ENCODE measurements around the gene MAPKBP1. TPM values are rescaled to one million over a fixed set of nuclear protein-coding genes. Genes with fewer than 3 reads are reported as not detected.

The MAPKBP1 gene
- total RNA-seq, 1 donor from 2014 or later, result 27.2 TPM

GRCh38 chr15:41870689-41871081, 96.4 kb downstream of the MAPKBP1 start:
- H3K9me3 Mint-ChIP-seq (ENCODE audit: low read depth), result no peaks in the 10 kb centered on the region
- no peaks in the 10 kb centered on the region for H3K27me3 Mint-ChIP-seq (ENCODE audit: low read depth)
- DNase-seq (ENCODE audit: low spot score), result no peak
- H3K36me3 Mint-ChIP-seq (ENCODE audit: low read depth), result peaks cover 8% of the 10 kb centered on the region
- H3K27ac Mint-ChIP-seq (ENCODE audit: unreplicated experiment), result no peak overlapping the region
- H3K4me1 Mint-ChIP-seq (ENCODE audit: low read depth), result no peaks in the 10 kb centered on the region
- no peak overlapping the region for H3K4me3 Mint-ChIP-seq (ENCODE audit: unreplicated experiment)
- TF ChIP-seq CTCF (IDR thresholded peaks at IDR 0.05), result no peak

GRCh38 chr15:41871175-41871905, 97.1 kb downstream of the MAPKBP1 start:
- peaks cover 8% of the 10 kb centered on the region for H3K36me3 Mint-ChIP-seq (ENCODE audit: low read depth)
- TF ChIP-seq CTCF (IDR thresholded peaks at IDR 0.05), result no peak
- no peaks in the 10 kb centered on the region for H3K4me1 Mint-ChIP-seq (ENCODE audit: low read depth)
- H3K27ac Mint-ChIP-seq (ENCODE audit: unreplicated experiment), result no peak overlapping the region
- DNase-seq (ENCODE audit: low spot score), result no peak
- no peaks in the 10 kb centered on the region for H3K27me3 Mint-ChIP-seq (ENCODE audit: low read depth)
- H3K9me3 Mint-ChIP-seq (ENCODE audit: low read depth), result no peaks in the 10 kb centered on the region
- no peak overlapping the region for H3K4me3 Mint-ChIP-seq (ENCODE audit: unreplicated experiment)

GRCh38 chr15:41872166-41872747, 98.0 kb downstream of the MAPKBP1 start:
- TF ChIP-seq CTCF (IDR thresholded peaks at IDR 0.05), result no peak
- no peaks in the 10 kb centered on the region for H3K4me1 Mint-ChIP-seq (ENCODE audit: low read depth)
- H3K27ac Mint-ChIP-seq (ENCODE audit: unreplicated experiment), result no peak overlapping the region
- no peaks in the 10 kb centered on the region for H3K27me3 Mint-ChIP-seq (ENCODE audit: low read depth)
- no peak for DNase-seq (ENCODE audit: low spot score)
- H3K9me3 Mint-ChIP-seq (ENCODE audit: low read depth), result no peaks in the 10 kb centered on the region
- peaks cover 8% of the 10 kb centered on the region for H3K36me3 Mint-ChIP-seq (ENCODE audit: low read depth)
- no peak overlapping the region for H3K4me3 Mint-ChIP-seq (ENCODE audit: unreplicated experiment)

GRCh38 chr15:41873711-41874110, 99.4 kb downstream of the MAPKBP1 start:
- Mint-ChIP-seq H3K36me3 (ENCODE audit: low read depth) (peaks cover 6% of the 10 kb centered on the region), H3K9me3 (ENCODE audit: low read depth) (no peaks in the 10 kb centered on the region), H3K4me1 (ENCODE audit: low read depth) (no peaks in the 10 kb centered on the region), H3K27ac (ENCODE audit: unreplicated experiment) (no peak overlapping the region), H3K4me3 (ENCODE audit: unreplicated experiment) (no peak overlapping the region), H3K27me3 (ENCODE audit: low read depth) (no peaks in the 10 kb centered on the region)
- no peak for DNase-seq (ENCODE audit: low spot score)
- TF ChIP-seq CTCF (IDR thresholded peaks at IDR 0.05), result no peak

GRCh38 chr15:41874736-41875135, 100.5 kb downstream of the MAPKBP1 start:
- no peak for TF ChIP-seq CTCF (IDR thresholded peaks at IDR 0.05)
- DNase-seq (ENCODE audit: low spot score), result no peak
- Mint-ChIP-seq H3K4me1 (ENCODE audit: low read depth) (no peaks in the 10 kb centered on the region), H3K9me3 (ENCODE audit: low read depth) (no peaks in the 10 kb centered on the region), H3K27ac (ENCODE audit: unreplicated experiment) (no peak overlapping the region), H3K27me3 (ENCODE audit: low read depth) (no peaks in the 10 kb centered on the region), H3K36me3 (ENCODE audit: low read depth) (peaks cover 10% of the 10 kb centered on the region), H3K4me3 (ENCODE audit: unreplicated experiment) (no peak overlapping the region)

Data from chondrocyte (in vitro differentiated cells).